Limb (tissue), 2 donors: ENCODE measurements around the gene C2orf66.

Source experiments
- DNase-seq, 2 donors: peaks; one replicate each; pipeline ENCODE4 v3.0.0-alpha.2; 2016; ENCODE audit errors: extremely low spot score in 2 of 2

Gene C2orf66

DNA sequence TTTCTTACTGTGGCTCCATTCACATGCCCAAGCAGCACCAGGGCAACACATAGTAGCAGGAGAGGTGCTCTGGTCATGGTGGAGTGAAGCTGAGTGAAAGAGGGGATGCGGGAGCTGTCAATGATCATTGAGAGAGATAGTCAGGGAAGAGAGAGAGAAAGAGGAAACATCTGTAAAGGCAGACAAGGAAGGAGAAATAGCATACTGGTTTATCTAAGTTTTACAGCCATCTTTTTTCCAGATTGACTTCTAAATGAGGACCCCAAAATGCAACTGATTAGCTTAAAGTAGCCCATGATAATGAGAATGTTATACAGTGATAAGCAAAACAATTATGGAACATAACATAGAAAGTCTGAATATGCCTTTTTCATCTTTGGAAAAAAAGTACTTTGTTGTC is at the start of gene C2orf66:
TSS of gene C2orf66 (minus strand) at position 96 of the 400 bp plus-strand sequence. CDS start at position 77, 19 bp downstream.
- no peak for DNase-seq

DNA sequence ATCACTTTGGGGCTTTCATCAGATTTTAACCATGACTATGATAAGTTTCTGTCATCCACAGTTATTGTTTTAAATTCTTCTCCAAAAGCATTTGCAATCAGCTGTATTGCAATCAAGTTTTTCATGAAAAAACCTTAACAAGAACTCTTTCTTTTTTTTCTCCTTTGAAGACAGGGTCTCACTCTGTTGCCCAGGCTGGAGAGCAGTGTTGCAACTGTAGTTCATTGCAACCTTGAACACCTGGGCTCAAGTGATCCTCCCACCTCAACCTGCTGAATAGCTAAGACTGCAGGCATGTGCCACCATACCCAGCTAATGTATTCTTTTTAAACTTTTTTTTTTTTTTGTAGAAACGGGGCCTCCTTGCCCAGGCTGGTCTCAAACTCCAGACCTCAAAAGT is 45.5 kb upstream of the C2orf66 start:
- DNase-seq: no peak

DNA sequence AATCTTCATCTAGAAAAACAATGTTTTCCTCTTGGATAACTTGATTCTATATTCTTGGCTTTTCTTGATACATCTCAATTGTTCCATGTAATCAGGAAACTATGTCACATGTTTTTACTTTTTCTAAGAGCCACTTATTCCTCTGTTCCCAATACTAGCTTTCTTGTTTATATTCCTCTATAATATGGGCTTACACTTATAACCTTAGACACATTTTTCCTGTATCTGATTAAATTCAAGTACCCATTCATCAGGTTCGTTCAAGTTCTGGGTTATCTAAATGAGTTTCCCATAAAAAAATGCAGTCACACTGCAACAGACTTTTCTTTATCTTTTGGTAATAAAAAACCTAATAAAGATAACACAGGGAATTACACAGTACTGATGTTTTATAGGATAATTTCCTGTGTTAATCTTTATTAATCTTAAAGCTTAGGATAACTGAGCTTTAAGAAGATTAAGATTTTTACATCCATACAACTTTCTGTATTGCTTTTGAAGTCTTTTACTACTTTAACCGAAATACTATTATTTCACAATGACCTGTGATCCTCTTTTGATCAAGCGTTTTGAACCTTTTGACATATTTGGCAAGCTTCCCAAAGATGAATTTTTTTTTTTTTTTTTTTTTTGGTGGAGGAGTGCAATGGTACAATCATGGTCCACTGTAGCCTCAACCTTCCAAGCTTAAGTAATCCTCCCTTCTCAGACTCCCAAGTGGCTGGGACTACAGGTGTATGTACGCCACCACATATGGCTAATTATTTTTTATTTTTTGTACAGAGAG is 44.3 kb upstream of the C2orf66 start:
- DNase-seq: no peak

DNA sequence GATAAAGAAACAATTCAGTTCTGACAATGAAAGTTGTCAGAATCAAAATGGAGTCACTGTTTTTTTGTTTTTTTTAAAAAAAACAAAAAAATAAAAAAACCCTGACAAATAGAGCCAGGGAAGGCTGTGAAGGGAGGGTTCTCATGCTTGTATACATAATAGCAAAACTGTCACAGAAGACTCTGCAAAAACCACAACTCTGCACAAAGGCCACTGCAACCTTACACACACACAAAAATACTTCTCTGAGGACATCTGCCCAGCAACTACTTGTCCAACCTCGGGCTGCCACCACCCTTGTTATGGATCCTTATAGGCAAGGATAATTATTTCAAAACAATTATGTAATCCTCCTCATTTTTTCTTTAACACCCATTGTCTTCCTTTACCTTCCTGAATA is 41.9 kb upstream of the C2orf66 start:
- no peak for DNase-seq

DNA sequence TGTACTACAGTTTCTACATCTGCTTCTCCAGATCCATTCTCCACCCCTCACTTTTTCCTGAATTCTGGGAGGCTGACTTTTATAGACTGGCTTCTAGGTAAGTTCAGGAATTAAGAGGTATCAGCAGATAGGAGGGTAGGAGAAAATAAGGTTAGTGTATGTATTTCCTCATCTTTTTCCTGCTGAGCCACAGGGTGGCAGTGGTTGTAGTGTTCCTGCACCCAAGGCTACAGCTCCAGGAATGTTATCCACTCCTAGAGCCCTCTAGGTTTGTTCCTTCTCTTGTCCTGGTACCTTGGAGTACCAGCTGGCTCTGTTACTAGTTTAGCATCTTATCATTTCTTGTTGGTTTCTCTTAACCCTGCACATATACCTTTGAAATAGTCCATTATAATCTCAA is 40.7 kb upstream of the C2orf66 start:
- no peak for DNase-seq

DNA sequence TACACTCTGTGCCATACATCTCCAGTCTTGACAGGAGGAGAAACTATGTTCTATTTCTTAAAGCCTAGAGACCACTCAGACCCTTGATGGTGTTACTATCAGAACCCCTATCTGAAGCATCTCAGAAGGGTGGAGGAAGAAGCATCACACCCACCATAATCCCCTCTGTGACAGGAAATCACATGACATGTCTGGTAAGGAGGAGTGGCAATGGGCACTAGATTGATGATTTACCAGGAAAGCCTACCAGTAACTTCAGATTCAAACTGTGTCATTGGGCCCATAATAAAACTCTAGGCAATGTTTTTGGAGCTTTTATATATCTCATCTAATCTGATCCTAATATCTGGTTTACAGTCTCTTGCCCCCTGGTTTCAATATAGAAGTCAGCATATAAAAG is 37.1 kb upstream of the C2orf66 start:
- no peak for DNase-seq

DNA sequence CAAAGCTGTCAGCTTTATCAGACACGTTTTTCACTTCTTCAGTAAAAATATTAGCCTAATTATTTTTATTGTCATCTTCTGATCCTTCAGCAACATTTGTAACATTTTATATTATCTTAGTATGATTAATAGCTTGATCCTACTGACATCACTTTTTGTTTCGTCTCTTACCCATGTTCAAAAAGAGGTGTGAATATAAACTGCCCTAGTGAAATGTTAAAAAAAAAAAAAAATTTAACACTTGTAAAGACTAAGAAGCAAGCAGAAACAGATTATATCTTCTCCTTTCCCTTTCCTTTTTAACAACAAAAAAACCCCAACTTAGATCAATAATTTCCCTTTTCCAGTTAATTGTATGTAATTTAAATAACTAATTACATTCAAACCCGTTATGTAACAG is 36.2 kb upstream of the C2orf66 start:
- no peak for DNase-seq

DNA sequence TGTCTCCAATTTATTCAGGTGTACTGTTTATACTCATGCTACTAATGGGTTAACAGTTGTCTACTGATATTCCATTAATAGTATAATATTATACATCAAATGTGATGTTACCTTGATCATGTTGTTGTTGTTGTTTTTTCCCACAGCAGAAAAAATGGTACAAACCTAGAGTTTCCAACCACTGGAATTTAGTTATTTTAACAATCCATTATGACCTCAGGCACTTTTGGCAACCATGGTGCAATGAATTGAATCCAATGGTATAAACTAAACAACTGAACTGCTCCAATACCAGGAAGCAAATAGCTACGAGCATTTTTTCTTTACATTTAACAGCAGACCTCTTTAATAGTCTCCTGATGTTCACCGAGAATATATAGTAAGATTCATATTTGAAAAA is 31.0 kb upstream of the C2orf66 start:
- DNase-seq: no peak

DNA sequence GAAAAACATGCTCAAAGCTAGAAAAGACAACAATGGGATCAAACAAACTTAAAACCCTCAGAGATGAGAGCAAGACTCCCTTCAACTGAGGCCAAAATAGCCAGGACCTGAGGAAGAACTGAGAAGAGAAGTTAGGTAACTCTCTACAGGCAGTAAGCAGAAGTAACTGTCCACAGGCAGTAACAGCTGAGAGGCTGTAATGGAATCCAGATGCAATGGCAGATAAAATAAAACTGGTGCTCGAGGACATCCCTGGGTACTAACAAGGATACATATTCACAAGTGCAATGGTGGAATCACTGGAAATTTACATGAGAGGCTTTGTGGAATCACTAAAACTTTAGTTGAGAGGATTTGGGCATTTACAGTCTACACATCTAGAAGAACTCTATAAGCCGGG is 30.4 kb upstream of the C2orf66 start:
- no peak for DNase-seq

DNA sequence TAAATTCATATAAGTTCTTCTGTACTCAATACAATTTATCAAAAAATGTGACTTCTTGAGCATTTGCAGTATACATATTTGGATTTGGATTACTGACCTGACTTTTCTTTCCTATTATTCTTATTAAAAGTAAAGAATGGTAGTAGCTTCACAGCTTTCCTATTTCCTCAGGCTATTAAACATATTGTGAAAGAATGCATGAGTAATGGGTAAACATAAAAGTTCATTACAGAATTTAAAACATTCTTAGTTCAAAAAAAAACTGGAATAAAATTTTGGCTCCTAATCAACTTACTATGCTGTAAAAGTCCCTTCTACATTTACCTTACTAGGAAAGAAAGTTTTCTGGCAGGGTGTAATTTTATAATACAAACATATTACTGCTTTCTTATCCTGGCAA is 27.3 kb upstream of the C2orf66 start:
- no peak for DNase-seq

DNA sequence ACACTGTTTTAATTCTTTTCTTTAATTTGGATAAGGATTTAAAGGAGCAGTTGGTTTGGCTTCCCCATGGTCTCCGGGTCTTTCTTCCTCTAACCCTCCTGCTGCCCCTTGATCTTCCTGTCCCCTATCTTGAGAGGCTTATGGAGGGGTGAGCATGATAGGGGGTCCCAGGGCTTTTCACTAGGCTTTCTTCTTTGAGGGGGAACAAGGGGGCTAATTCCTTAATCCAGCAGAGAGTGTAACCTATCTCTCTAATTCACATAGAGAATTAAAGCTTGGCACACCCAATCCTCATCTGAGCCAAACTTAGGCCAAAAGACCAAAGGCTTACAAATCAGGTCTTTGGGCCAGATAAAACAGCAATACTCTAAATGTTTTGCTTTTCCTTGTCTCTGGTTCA is 21.5 kb upstream of the C2orf66 start:
- DNase-seq: no peak

DNA sequence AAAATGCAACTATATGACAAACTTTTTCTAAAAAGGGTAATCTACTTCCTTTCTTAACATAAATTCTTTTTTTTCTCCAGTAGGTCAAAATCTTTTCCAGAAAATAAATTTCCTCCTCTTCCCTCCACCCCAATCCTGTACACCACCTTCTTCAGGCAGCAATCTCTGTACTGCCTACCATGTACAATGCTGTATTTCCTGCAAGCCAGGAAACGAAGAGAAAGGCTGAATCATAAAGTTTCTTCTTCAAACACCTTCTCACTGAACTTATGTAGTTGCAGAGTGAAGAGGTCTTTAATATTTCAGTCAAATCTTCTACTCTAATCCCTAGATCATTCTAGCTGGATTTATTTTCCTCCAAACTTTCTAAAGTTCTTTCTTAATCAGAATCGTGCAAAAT is 18.2 kb upstream of the C2orf66 start:
- DNase-seq: no peak

DNA sequence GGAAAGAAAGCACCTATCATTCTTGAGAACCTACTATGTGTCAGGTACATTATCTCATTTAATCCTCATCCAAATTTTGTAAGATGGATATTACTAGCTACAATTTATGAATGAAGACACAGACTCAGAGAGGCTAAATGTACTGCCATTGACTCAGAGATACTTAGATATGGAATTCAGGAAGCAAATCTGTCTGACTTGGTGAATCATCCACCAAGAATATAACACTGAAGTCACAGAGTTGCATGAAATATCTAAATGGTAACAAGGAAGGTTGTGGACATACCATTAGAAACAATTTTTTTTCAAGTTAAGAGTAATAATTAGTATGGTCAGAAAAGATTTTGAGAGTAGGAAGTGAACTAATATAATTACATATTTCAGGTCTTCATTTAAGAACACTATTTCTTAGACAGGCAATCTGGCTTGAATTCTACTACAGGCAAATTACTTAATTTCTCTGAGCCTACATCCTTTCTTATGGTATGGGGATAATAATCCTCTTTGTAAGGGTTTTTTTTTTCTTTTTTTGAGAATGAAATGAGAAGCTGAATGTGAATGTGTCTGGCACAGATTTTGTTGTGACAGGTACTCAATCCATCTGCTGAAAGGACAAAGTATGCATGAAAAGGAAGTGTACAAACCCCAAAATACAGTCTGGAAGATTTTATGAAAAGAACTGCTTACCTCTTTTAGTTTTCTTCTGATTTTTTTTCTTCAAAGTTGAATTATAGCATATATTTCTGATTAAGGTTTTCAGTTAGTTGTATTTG is 14.8 kb upstream of the C2orf66 start:
- DNase-seq: no peak

DNA sequence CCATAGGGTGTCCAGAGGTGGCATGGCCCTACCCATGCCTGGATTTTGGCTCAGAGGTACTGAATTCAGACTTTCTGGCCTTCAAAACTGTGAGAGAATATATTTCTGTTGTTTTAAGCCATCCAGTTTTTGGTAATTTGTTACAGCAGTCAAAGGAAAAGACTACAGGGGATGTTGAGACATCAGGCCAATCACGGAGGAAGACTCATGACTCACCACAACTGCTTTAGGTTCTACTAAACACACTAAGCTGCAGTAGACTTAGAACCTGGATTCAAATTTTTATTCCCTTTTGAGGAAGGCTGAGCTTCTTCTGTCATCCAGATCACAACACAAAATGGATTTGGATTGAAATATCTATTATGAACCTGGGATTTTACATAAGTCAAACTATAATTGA is 12.0 kb upstream of the C2orf66 start:
- DNase-seq: no peak

DNA sequence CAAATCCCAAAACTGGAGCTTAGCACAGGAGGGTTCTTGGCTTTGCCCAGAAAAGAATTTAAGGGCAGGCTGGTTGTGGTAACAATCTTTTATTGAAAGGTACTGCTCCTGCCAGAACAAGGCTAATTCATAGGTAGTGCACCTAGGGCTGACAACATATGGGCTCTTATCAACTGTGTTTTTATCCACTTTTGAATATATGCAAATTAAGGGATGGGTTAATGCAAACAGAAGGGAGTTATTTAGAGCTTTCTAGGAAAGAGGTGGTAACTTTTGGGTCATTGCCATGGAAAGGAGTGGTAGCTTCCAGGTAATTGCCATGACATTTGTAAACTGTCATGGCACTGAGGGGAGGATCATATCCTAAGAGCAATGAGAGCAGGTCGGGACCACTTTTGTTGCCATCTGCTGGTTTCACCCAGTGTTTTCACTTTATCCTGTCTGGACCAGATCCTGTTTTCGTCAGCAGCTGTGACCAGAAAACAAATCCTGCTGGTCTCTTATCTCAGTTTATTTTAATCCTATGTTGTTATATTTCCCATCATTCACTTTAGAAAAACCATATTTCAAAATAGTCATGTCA is 981 bp downstream of the C2orf66 start:
- DNase-seq: no peak

DNA sequence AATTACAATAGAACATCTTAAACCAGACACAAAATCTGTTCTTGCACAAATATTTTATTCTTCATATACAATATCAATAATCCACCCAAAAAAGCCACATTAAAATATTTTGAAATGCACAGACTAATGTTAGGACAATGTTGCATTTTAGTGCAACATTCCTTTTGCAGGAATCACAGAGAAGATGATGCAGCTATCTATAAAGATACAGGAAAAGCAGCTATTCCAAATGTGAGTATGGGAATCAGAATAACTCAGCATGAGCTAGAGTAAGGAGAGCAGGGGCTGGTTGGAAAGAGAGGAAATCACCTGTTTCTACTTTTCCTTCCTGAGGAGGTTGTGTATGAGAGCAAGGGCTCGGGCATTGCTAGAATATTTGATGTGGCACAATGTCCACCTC is 4.8 kb downstream of the C2orf66 start:
- no peak for DNase-seq

DNA sequence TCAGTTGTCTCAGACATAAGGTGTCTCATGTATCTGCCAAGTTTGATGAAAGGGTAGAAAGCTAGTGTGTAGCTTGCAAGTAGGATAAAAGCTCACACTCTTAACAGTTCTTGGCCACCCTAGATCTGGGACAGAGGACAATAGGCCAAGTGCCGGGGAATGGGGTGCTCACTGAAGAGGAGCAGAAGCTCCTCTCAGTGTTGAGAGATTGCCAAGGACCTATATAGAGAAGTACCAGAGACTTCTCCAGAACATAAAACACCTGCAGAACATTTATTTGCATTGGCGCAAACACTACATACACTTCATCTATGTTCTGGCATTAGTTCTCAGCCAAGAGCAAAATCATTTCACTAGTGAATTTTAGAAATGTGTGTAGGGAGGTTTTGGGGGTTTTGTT is 6.8 kb downstream of the C2orf66 start:
- peak in 1 of 2 donors; percentile 5 for DNase-seq

DNA sequence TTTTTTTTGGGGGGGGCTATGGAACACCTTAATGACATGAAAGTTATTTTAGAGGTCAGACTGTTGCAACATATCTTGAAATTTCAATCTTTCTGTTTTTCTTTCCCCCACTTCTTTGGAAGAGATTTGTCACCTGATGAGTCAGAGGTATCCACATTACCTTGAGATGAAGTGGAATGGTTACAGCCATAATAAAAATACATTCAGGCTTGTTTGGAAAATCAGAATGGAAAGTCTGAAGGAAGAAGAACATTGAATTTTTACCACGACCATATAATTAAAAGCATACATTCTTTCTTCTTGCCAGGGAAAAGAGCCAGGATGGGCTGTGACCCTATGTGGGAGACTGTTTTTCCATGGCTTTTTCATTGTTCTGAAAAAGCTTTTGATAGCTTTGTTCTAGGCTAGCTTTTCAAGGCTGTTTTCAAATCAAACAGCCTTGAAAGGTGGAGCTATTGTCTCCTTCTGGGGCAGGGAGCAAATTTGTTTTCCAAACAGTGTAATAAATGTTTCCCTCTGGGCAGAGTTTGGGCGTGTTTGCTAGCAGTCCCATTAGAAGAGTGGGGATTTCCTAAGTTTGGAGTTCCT is 7.4 kb downstream of the C2orf66 start:
- DNase-seq: peak in 1 of 2 donors; percentile 51

DNA sequence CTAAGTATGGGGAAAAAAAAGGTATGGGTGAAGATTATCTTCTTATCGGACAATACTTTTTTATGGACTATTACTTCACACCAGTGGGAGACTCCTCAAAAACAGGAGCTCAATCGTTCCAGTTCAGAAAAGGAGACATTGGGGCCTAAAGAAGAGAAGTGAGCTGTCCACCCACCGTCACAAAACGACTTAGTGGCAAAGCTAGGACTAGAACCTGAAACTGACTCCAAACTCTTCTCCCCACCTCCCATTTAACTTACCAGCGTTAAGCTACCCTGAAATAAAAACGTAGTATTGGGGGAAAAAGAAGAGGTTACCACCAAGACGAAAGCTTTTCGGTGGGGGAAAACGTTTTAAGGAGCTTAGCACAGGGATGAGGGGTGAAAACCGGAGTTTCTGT is 10.2 kb downstream of the C2orf66 start:
- DNase-seq: no peak

DNA sequence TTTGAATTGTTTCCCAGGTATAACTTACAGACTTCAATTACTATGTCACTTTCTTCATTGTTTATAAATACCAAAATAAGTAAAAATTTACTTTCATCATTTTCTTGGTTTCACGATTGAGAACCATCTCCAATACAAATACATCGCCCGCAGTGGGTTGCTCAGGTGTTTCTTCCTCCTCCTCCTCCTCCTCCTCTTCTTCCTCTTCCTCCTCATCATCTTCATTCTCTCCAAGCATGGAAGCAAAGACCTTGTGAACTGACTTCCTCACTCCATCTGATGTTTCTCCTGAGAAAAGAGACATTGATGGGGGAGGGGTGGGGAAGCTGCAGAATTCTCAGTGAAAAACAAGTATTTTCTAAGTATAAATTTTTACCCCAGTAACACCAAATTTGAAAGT is 16.3 kb downstream of the C2orf66 start:
- no peak for DNase-seq

DNA sequence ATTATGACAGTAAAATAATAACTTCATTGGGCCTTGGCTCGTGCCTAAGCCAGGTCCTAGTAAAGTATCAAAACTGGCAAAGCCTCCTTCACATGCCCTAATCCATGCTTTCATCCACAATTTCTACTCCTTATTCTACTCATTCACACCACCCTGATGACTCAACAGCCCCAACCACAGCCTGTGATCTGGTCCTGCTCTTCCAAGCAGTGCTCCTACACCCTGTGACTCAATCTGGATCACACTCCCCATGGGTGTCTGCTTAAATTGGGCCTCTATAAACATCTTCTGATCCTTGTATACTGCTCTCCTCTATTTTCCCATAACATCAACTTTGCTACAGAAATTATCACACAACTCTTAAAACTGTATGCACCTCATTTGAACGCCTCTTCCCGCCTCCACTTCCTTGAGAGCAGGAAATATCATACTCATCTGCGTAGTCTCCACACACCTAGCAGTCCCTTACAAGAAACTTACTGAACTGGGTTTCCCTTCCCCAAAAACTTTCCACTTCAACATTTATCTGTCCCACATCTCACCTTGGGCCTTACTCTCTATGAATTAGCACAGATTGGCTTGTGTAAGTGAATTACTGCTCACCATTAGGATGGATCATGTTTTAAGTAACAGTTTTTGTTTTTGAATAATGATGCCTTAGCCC is 25.6 kb downstream of the C2orf66 start:
- DNase-seq: no peak

DNA sequence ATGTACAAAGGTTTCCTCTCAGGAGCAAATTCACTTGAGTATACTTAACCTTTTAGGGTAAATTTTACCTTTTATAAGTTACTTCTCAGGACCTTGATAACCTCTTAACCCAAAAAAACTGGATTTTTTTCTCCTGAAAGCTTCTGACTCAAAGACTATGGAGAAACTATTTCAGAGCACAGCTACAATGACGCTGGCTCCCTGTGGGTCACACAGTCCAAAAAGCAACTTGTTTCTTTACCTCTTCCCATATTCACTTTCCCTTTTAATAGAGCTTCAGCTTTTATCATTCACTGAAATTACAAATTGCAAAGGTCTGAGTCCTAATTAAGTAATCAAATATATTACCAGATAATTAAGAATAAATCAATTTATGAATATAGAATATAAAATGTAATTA is 42.1 kb downstream of the C2orf66 start:
- no peak for DNase-seq
